ENCODE measurements around the gene DIRAS3.

DNA sequence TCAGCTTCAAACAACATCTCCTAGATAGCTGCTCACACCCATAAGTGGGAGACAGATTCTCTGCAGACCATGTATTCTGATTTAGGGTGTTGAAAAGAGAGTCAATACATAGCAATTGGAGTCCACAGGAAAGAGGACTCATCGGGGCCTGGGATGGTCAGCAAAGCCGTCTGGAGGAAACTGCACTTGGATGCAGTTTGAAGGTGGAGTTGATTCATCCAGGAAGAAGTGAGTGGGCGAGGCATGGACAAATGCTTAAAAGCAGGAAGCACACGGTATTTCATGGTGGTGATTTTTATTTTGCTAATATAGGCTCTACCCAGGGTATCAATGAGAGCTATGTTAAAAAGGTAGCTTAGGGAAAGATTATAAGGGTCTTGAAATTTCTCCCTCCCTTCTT is 36.8 kb upstream of the DIRAS3 start:
- TF ChIP-seq EZH2 (IDR thresholded peaks at IDR 0.05; ENCODE audit: low read length, missing control alignments) (no peak), CTCF (conservative IDR thresholded peaks at IDR 0.05 in 1 of 2, IDR thresholded peaks at IDR 0.05 in 1 of 2; ENCODE audit: low read depth in 1 of 2, low read length in 2 of 2) (no peak)

Measured in fibroblast of lung (primary cell).